GM12872 (cell line): Measurements from ENCODE around the gene SGCA.

Experiments
- TF ChIP-seq, protein P1 (sequence below): IDR thresholded peaks from 3 replicates; pipeline ENCODE4 v1.5.1; 2011; ENCODE audit warnings: low read depth, mild to moderate bottlenecking, low read length, moderate library complexity; ENCODE audit not compliant: insufficient read depth

SGCA gene

DNA sequence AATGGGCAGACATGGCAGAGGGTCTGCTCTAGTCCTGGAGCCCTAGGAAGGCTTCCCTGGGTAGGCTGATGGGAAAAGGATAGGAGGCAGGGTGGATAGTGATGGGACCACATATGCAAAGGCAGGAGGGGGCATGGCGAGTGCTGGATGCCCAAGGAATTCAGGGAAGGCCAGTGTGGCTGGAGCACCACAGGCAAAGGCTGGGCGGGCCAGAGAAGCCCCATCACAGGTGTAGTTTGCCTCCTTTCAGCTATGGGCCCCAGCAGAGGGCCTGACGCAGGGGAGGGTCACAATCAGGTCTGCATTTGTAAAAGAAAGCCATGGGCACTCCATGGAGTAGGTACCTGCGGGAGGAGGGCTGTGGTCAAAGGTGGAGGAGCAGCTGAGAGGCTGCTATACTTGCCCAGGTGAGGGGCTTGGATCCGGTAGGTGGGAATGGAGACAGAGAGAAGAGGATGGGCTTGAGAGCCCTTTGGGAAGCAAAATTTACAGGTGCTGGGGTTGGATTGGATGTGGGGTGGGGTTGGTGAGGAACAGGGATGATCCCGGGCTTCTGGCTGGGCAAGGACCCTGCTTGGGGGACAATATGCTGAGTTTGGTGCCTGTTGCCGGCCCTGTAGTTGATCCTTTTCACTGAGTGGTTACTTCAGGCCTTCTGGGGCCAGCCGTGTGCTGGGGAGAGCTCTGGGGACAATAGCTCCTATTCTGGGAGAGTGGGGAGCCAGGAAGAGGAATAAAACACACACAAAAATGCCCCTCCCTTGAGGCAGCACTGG, 42.2 kb downstream of the SGCA start:
- TF ChIP-seq, protein P1, sequence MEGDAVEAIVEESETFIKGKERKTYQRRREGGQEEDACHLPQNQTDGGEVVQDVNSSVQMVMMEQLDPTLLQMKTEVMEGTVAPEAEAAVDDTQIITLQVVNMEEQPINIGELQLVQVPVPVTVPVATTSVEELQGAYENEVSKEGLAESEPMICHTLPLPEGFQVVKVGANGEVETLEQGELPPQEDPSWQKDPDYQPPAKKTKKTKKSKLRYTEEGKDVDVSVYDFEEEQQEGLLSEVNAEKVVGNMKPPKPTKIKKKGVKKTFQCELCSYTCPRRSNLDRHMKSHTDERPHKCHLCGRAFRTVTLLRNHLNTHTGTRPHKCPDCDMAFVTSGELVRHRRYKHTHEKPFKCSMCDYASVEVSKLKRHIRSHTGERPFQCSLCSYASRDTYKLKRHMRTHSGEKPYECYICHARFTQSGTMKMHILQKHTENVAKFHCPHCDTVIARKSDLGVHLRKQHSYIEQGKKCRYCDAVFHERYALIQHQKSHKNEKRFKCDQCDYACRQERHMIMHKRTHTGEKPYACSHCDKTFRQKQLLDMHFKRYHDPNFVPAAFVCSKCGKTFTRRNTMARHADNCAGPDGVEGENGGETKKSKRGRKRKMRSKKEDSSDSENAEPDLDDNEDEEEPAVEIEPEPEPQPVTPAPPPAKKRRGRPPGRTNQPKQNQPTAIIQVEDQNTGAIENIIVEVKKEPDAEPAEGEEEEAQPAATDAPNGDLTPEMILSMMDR, result no peak

DNA sequence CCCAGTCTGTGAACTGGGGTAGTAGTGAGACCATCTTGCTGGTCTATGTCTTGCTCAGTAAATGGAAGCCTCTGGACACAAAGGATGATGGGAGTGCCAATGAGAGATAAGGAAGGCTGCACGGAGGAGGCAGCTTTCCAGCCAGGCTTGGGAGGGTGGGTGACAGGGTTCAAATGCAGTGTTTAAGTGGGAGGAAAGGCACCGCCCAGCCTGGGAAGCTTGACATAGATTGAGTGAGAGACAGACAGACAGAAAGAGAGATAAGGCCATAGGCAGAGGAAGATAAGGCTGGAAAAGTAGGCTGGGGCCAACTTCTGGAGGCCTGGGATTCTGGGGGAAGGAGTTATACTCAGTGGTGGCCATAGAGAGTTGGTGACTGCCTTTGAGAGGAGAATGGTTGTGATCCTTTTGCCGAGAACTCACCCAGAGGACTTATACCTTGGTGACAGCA, 42.8 kb downstream of the SGCA start:
- TF ChIP-seq, protein P1, result no peak

DNA sequence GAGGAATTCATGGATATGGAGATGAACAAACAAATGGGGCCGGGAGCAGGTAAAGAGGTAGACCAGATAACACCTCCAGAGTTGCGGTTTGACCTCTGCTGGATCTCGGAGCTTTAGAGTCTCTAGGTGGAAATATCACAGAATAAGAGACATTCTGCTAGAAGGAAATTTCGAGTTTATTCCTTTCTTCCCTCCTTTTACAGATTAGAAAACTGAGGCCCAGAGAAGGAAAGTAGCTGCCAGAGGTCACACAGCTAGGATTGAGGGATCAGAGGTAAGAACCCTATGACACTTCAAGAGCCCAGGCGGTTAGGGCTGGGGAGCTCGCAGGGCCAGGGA, 43.3 kb downstream of the SGCA start:
- TF ChIP-seq, protein P1, result no peak

DNA sequence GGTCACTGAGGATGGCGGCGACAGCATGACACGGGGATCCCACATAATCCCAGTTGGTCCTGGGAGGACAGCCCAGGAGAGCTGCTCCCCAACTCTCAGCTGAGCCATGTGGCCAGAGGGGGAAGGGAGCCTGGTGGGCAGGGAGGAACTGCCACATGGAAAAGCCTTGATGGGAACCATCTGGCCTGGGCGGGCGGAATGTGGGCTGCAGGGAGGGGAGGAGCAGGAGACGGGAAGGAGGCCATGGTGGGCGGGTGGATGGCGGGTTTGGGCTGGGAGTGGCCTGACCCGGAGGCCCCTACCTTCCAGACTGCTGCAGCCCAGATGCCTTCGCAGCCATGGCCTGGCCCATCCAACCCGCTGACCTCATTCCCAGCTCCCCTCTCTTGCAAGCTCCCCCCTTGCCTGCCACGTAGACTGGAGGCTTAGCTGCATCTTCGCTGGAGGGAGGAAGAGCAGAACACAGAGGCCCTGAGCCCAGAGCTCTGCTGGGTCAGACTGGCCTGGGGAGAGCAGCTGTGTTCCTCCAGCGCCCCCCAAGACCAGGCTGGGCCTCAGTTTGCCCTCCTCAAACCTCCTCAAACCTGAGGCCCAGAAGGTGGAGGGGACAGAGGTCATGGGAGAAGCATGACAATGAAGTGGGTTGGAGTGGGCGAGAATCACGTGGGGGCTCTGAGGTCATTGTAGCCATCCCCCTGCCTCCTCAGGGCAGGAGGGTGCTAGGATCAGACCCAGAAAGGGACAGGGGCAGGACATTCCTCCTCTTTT, 43.9 kb downstream of the SGCA start:
- TF ChIP-seq, protein P1, result no peak

DNA sequence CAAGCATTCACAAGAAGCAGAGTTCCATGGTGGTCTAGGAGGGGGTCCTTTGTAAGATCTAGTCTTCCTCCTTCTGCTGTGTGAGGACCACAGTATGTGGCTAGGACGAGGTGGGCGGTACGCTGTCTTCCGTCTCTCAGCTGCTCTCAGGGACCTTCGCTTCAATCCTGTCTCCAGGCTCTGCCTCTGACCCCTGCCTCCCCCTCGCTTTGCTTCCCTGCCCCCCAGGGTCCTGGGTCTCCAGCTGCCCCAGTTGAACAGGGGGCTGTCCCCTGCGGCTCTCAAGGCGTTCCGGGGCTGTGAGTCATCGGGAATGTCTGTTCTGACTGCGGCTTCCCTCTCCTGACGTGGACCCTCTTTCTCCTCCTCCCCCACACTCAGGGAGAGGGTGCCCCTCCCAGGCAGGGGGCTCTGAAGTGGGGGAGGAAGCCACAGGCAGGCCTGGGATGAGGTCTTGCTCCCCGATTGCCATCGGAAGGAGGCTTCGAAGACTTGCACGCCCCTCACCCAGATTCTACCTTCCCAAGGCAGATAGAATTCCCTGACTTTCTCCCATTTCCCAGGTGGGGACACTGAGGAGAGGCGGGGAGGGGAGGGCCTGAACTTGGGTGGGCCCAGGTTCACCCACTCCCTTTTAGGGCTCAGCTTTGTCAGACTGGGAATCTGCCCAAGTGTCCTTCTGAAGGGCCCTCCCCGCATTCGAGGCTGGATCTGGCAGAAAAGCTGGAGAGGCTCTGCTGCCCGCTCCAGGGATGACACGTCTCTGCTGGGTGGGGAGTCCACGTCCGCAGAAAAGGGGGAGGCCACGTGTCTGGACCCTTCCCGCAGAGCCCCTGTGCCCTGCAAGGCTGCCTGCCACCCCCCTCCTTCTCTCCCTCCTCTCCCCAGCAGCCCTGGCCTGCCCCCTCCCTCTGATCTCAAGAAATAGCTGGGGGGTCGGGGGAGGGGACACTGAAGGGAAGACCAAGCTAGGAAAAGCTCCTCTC, 44.7 kb downstream of the SGCA start:
- TF ChIP-seq, protein P1, result no peak

DNA sequence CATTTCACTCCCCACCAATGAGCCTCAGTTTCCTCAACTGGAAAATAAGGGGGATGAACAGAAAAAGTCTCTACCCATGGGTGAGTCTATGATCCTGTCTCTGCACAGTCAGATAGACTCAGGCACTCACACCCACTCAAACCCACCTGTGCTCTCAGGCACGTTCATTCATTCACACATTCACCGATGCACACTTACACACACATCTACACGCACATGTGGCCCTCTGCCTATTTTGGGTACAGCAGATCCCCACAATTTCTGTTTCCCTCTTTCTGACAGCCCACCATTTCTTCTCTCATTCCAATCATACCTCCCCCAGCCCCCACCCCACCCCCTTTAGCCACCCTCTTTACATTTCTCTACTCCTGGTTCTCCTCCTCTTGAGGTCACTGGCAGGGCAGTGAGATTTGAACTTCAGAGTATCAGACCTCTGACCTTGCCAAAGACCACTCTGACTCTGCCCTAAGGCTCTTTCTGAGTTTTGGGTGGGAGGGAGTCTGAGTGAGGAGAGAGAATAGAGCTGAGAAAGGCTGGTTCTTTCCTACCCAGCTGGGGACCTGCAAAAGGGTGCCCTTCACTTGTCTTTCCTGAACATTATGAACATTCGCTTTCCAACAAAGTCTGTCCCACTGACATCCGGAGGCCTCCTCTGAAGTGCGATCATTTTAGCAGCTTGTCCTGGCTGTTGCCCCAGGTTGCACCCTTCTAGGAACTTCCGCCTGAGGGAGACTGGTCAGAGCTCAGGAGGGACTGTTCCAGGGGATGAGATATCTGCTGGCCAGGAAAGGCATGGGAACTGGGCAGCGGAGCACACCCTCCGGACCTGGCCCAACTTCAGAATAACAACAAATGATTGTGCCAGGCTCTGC, 45.7 kb downstream of the SGCA start:
- TF ChIP-seq, protein P1, result no peak
